NCI-H774 (cell line): ENCODE data around the gene BCOR.

Source experiments
- DNase-seq: peaks from one replicate; lab custom pipeline; 2025; lab: John Stamatoyannopoulos, UW

Gene BCOR

DNA sequence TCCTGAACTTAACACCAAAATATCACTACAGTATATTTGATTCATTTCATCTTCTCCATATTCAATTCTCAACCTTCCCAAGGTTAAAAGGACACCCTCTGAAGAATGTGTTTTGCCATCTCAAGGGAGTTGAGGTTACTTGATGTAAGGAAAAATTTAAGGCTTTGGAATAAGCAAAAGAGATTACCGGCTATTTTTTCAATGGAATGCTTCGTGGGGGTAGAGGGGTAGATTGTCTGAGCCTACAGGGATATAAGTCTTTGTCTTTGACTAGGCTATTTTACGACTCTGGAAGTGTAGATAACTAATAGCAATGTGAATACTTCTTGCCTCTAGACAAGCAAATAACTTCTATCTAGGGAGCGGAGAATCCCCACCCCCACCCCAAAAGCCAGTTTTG, 78.2 kb downstream of the BCOR start:
- DNase-seq: no peak

DNA sequence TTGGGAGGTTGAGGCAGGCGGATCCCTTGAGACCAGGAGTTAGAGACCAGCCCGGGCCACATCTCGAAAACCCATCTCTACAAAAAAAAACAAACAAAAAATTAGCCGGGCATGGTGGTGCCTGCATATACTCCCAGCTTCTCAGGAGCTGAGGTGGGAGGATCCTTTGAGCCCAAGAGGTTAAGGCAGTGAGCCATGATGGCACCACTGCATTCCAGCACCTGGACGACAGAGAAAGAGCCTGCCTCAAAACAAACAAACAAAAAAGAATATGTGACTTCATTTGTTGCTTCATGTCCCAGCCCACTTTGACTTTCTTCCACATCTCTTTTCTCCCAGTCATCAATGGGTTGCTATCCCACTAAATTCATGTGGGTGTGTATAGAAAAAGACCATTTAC, 79.7 kb downstream of the BCOR start:
- DNase-seq: no peak

DNA sequence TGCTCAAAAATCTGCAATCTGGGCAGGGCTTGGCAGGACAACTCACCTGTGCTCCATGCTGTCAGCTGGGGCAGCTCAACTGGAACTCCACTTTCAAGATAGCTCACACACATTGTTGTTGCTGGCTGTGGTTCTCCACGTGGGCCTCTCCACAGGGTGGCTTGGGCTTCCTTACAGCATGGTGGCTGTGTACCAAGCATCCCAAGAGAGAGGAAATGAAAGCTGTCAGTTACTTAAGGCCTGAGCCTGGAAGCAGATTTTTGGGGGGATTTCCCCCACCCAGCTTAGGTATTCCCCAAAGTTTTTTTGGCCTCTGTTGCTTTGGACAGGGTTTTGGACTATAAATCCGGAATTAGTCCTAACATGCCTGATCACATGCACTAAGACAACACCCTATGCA, 81.0 kb downstream of the BCOR start:
- DNase-seq: no peak

DNA sequence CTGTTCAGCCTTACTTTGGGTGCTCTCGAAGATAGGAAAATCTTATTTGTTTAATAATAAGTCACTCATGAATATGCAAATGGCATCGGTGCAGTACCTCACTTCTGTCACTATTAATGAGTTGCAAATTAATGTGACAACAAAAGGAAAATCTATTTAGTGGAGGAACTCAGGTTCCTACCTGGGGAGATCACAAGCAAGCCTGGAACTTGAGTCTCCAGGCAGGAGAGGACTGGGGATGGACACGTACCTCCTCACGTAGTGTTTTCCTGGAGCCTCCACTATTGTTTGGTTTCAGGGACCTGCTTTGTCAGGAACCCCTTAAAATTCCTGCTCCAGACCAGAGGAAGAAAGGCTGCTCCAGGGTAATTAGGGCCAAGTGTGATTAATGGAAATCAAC, 82.1 kb downstream of the BCOR start:
- DNase-seq: no peak

DNA sequence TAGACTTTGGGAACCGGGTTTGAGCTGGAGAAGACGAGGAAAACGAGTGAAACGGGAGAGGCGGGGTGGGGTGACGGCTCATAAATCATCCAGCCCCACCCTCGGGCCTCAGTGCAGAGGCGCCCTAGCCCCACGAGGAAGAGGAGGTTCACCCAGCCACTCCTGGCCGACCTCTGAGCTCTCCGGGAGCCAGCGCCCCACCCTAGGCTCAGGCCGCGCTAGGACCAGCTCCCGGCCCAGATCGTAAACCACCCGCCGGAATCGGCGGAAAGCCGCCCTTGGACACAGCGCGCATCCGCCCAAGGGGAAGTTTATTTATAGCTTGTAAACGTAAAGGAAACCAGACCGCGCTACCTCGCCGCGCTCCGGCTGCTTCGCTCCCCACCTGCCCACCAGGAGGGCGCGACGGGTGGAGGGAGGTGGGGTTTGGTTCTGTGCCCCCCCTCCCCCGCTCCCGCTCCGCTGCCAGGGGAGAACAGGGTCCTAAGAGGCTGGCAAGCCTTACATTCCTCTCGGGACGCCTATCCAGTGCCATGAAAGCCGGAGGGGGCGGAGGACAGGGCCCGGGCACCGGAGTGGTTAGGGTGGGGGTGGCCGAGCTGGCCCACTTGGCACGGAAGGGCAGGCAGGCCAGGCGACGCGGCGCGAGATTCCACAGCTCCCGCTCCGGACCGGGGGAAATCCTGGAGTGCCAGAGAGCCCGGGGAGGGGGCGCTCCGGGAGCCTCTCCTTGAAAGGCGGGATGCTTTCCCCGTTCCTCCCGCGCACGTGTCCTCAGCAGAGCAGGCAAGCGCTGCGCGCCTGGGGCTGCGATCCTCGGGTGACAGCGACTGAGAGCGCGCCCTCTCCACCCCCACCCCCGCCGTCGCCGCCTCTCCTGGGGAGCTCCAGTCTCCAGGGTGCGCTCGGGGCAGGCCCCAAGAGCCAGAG, 84.2 kb downstream of the BCOR start:
- DNase-seq: peak; percentile 57

DNA sequence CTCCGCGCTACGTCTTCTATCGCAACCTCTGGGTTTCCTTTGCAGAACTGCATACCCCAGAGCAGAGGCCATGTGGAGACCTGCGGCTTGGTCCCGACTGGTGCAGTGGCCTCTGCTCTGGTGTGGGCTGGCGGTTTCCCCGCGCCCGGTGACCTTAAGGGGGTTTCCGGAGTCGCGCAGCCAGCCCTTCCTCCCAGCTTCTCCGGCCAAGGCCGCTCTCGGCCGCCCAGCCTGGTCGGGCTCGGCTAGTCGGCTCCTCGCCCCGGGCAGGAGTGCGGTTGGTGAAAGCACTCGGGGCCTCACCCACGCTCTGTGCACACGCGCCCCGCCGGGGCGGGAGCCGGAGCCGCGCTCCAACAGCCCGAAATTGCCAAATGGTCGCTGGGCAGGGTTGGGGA, 84.9 kb downstream of the BCOR start:
- peak; percentile 16 for DNase-seq

DNA sequence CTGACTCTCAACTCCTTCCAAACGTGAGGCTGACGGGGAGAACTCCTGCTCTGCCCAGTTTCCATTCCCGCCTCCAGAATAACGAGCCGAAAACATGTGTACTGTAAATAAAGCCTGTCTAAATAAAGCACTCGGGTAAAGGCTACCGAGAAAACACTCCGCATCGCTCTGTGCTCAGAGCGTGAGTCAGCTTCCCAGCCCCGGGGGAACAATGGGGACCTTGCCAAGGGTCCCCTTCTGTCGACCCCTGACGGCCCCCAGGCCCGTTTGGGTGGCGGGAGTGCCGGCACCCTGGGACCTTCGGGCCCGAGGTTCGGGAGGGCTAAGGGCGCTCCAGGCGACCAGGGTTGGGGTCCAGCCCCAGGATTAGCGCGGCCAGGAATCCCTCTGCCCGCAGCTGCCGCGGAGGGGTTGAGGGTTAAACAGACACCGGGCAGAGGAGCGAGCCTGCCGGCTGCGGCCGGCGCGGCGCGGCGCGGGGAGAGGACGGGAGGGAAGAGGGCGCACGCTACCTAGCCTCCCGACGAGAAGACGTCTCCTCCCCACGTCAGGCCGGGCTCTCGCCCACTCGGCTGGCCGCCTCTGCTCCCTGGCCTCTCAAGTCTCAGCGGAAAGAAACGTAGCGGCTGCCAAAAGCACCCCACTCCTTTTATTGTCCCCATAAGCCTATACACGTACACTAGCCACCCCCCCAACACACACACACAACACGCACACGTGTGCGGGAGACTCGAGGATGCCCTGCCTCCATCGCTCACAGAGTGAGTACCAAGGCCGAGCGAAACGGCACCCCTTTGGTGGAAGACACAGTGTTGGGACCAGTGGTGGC, 85.5 kb downstream of the BCOR start:
- peak; percentile 1 for DNase-seq

DNA sequence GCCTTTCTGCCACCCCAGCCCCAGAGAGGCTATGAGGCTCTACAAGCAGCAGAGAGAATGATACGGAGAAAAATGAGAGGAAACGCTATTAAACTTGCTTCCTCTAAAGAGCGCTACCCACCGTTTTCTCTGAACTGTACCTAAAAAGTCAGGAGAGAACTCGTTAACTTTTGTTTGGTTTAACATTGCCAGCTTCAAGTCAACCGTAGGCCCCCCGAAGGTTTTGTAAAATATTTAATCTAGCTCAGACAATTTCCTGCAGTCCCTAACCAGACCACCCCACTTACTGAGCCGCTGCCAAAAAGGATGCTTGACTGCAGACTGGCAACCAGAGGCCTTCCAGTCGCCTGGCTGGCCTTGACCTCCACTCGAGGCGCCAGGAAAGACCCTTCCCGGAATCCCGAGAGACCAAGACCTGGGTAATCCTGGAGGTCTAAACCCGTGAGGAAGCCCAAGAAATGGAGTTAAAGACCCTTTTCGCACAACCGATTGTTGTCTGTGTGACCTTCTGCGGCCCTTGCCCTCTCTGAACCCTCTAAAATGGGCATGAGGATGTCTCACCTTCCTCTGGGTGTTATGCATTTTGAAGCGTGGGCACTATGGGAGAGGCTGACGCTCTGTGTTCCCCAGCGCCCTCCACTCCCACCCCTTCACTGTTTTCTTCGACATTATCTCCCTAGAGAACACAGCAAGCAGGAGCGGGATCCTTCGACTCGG, 86.3 kb downstream of the BCOR start:
- DNase-seq: no peak

DNA sequence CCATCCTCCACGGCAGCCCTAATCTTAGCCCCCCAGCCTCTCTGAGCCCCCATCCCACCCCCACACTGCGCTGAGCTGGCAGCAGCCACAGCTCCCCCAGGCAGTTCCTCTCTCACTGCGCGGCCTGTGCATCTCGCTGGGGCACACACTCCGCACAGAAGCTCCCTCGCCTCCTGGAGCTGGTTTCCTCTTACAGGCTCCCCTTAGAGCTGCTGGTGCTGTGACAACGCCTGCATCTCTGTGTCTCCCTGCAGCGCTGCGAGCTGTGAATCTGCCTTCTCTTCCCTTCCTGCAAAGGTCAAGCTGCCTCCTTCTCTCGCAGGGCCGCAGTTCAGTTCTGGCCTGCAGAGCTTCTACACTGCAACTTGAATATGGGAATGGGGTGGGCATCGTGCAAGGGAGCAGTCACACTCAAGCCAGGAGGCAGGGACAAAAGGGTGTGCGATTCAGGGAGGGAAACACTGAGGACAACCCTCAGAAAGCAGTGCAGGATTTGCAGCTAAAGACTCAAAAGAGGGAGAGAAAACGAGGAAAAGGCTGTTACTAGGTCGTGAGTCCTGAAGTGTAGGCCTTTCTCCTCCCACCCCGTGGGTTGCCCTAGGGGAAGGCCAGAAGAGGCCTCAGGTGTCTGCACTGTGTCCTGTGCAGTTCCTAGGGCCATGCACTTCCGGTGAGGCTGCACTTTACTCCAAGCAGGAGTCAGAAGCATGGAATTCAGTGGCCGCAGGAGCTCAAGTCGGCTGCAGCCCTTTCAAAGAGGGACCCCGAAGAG, 87.0 kb downstream of the BCOR start:
- DNase-seq: no peak

DNA sequence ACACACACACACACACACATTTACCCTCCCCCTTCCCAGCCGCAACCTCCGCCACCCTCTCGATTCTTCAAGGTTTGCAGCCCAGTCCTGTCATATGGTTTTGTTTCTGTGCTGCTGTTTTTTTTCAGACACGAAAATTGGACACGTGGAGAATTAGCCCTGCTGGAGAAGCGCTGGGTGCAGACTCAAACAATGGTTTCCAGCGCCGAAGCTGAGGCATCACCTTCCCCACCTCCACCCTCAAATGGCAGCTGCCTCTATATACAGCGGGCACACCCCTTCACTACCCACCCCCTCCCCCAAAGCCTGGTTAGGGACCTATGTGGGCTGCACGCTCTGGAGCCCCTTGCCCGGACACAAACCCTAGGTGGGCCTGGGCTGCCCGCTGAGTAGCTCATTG, 87.9 kb downstream of the BCOR start:
- DNase-seq: no peak

DNA sequence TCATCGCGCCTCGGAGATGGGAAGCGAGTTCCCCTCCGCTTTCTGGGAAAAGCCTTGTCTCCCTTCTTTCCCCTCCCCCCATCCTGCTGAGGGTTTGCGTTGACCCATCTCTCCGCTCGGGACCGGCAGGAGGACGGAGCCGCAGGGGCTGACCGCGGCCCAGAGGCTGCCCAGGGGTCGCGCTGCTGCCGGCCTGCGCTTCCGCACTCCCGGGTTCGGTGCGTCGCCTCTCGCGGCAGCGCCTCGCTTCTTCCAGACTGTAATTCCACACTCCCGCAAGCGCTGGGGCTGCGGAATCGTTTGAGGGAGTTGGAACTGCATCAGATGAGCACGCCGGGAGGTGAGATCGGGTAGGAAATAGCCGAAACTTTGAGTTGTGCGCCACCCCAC, 88.3 kb downstream of the BCOR start:
- no peak for DNase-seq

DNA sequence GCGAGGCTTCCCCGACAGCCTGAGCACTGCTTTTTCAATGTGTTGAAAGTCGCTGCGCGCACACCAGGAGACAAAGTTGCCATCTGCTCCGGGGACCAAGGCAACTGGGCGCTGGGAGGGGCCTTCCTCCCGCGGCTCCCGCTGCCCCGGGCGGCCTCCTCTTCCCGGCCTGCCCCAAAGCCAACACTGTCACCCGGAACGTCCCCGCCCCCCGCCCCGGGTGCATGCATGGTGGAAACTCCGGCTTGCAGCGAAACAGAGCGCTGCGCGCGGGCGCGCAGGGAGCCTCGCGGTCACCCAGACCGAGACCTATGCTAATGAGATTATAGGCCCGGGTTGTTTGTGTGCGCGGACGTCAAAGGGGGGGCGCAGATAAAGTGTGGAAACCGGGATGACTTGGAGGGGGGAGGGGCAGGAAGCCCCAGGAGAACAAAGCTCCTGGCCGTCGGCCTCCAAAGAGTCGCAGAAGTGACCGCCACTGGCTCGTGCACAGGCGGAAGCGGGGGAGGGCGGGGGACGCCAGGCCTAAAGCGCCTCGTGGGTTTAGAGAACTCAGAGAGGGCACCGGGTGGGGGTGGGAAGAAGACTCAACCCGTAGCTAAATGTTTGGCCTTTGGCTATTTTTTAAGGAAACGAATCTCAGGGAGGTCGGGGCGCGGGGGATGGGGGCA, 88.8 kb downstream of the BCOR start:
- DNase-seq: peak; percentile 32

DNA sequence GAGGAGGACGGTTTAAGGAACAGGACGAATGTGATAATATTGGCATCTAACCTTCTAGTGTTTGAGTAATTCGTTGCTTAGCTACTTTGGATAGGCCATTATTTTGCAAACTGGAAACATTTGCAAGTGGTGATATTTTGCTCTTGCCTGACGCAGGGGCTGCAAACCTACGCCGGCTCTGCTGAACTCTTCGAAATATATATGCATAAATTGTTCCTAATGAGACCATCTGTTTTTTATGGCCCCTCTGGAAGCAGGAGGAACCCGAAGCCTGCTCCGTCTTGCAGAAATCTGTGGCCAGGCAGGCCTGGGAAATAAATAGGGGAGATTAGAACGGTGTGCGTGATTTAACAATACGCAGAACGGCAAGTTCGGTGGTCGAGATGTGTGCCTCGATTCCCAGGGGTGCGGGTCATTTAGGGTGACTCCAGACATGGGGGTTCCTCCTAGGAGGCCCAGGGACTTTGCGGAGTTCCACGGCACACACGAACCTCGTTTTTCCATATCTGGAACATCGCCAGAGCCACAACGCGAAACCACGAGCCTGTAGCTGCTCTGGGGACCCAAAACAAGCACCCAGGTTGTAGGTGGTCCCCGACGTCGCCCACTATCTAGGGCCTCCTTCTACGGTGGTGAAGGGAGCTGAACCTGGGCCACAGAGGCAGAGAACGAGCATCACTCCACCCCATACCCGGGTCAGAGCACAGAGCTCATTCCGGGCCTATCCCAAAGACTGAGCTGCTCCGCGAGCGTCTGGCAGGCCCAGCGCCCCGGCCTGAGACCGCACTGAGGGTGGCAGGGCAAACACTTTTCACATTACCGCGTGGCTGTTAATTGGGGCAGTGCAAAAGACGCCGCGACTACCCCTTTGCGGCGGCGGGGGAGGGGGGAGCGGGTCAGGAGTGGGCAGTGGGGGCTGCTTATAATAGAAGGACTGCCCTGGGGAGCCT, 89.7 kb downstream of the BCOR start:
- no peak for DNase-seq

DNA sequence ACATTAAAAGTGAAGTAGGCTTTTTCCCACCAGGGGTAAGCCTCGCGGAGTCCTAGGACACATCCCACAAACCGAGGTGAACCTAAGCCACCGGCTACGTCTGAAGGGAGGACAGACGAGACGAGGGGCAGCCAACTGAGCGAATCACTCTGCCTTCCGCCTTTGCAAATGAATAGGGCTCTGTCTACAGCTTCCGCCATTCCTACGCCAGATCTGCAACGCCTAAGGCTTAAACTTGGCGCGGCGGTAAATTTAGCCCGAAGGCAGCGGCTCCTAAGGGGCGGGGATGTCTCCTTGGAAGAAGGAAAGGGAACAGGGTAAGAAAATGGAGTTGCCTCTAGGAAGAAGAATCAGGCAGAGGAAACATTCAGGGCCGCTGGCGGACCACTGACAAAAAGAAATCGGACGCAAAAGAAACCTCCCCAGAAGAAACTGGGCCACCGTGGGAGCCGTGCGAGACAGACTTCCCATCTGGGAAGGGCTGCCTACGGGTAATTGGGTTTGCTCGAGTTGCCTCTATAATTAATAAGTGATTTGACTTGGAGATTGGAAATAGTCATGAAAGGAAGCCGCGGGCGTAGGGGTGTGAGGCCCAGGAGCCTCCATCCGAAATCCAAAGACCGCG, 90.5 kb downstream of the BCOR start:
- no peak for DNase-seq

DNA sequence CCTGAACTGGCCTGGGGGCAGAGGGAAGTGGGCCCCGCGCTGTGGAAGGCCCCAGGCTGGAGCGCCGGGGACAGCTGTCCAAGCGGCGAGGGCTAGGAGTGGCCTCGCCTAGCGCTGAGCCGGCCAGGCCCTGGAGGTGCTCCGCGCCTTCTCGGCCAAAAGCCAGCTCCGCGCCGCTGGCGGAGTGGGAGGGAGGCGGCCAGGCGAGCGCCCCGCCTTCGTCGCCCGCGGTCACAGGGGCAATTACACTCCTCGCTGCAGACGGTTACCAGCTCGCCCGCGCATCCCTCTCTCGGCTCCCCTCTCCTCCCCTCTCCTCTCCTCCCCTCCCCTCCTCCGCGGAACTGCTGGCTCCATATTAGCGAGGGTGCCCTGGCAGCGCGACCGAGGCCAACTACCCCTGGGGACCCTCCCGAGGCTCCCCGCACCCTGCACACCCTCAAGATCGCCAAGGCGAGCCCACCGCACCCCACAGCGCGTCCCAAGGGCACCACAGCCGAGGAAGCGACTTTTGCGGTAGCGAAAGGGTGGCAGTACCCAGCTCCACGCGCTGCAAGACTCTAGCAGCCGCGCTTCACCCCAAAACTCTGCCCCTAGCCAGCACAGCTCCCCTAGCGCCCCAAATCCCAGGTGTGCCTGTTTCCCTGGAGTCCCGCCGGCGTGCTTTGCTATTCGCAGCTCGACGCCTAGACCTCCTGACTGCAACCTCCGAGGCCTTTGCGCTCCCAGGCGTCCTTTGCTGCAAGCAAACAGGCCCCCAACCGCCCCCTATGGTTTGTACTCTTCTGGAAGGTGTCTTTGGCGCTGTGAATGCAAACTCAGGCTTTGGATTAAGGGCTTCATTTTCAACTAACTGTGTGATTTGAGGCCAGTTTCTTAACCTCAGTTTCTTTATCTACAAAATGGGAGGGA, 91.4 kb downstream of the BCOR start:
- no peak for DNase-seq

DNA sequence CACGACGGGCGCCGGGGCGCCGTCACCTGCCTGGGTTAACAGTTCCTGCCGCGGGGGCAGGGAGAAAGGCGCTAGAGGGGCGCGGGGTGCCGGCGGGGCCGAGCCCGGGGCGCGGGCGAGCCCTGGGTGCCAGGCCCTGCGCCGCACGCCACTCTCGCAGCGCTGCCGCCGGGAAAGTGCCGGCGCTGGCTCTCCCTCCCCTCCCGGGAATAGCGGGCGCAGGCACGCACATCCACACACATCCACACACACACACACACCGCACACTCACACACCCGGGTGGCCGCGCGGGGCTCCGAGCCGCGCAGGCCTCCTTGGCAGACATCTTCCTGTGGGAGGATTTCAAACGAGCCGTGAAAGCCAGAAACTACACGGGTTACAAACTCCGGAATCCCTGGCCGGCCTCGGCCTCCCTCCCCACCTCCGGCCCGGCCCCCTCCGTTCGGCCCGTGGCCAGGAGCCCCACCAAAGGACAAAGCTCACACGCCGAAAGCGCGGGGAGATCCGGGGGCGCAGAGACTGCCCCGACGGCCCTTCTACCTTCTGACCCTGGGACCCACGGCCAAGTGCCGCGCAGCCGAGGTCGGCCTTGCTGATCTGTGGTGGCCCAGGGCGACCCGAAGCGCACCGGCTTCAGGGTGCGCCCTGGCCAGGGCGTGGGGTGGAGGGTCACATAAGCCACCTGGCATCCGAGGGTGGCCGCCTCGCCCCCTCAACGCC, 92.3 kb downstream of the BCOR start:
- no peak for DNase-seq

DNA sequence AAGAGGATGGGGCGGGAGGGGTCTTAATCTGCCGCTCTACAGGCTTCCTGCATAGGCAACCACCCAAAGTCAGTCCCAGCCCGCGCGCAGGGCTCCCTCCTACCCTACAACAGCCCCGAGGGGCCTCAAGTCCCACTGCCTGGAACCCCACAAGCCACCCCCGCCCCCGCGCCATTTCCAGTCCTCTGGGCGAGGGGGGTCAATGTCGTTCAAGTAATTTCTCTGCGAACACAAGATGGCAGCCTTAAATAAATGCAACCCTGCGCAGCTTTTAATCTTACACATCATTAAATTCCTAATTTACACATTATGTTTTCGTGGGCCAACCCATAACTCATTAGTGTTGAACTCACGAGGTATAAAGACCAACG, 92.9 kb downstream of the BCOR start:
- no peak for DNase-seq

DNA sequence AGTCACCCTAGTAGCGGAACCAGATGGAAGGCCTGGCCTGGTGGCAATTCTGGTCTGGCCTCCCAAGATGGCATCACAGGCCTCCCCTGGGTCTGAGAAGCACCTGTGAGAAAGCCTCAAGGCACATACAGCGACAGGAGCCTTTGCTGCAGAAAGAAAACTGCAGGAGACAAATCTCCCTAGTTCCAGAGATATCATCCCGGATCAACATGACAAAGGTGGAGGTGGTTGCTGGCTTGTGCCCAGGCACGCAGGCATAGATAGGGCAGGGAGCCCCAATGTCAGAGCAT, 93.6 kb downstream of the BCOR start:
- no peak for DNase-seq
